HEK293 (cell line): Measurements from ENCODE around the gene TGIF1.
A peak's percentile ranks its signal among the peaks of the same experiment; 100 is the strongest.

ENCODE experiments used
- BCL11A ChIP-seq: fragments of 450-650 bp; formaldehyde crosslinking; IDR thresholded peaks from 2 replicates; pipeline ENCODE4 v1.5.1; 2016; ENCODE audit warnings: low read depth, missing biosample characterization, missing genetic modification characterization
- EGR2 ChIP-seq: fragments of 450-650 bp; formaldehyde crosslinking; IDR thresholded peaks from 2 replicates; pipeline ENCODE4 v1.5.1; 2016; ENCODE audit warnings: low read depth, missing biosample characterization, missing genetic modification characterization
- KLF1 ChIP-seq: fragments of 450-650 bp; formaldehyde crosslinking; IDR thresholded peaks from 2 replicates; pipeline ENCODE4 v1.5.1; 2016; ENCODE audit warnings: missing biosample characterization, missing genetic modification characterization
- PRDM1 ChIP-seq: fragments of 450-650 bp; formaldehyde crosslinking; IDR thresholded peaks from 2 replicates; pipeline ENCODE4; 2016; ENCODE audit warnings: missing biosample characterization, missing genetic modification characterization
- SETDB1 ChIP-seq: IDR thresholded peaks from one replicate; pipeline ENCODE4 v1.6.1; 2017; ENCODE audit warnings: mild to moderate bottlenecking, low read length, moderate library complexity, mixed read lengths; ENCODE audit not compliant: insufficient read length
- ZNF138 ChIP-seq: fragments of 450-650 bp; formaldehyde crosslinking; IDR thresholded peaks from 2 replicates; pipeline ENCODE4 v1.5.1; 2016; ENCODE audit warnings: missing biosample characterization, missing genetic modification characterization, borderline replicate concordance
- ZNF169 ChIP-seq: fragments of 450-650 bp; formaldehyde crosslinking; IDR thresholded peaks from 2 replicates; pipeline ENCODE4 v1.5.1; 2016; ENCODE audit warnings: missing biosample characterization, missing genetic modification characterization
- ZNF292 ChIP-seq: fragments of 450-650 bp; formaldehyde crosslinking; IDR thresholded peaks from 2 replicates; pipeline ENCODE4 v1.5.1; 2016; ENCODE audit warnings: low read depth, missing biosample characterization, missing genetic modification characterization, borderline replicate concordance
- ZNF311 ChIP-seq: fragments of 450-650 bp; formaldehyde crosslinking; IDR thresholded peaks from 2 replicates; pipeline ENCODE4 v1.5.1; 2017; ENCODE audit warnings: missing biosample characterization, missing genetic modification characterization, borderline replicate concordance
- ZNF394 ChIP-seq: fragments of 450-650 bp; formaldehyde crosslinking; IDR thresholded peaks from 2 replicates; pipeline ENCODE4 v1.5.1; 2016; ENCODE audit warnings: missing biosample characterization, missing genetic modification characterization, mild to moderate bottlenecking, moderate library complexity, borderline replicate concordance
- ZNF501 ChIP-seq: fragments of 450-650 bp; formaldehyde crosslinking; IDR thresholded peaks from 2 replicates; pipeline ENCODE4 v1.5.1; 2016; ENCODE audit warnings: missing biosample characterization, missing genetic modification characterization
- ZNF548 ChIP-seq: fragments of 450-650 bp; formaldehyde crosslinking; IDR thresholded peaks from 2 replicates; pipeline ENCODE4 v1.5.1; 2016; ENCODE audit warnings: missing biosample characterization, missing genetic modification characterization
- ZNF561 ChIP-seq: fragments of 450-650 bp; IDR thresholded peaks from 2 replicates; pipeline ENCODE4 v1.5.1; 2018; ENCODE audit warnings: missing biosample characterization, missing genetic modification characterization, borderline replicate concordance
- ZNF654 ChIP-seq: fragments of 450-650 bp; formaldehyde crosslinking; IDR thresholded peaks from 2 replicates; pipeline ENCODE4 v1.5.1; 2016; ENCODE audit warnings: low read depth, missing biosample characterization, missing genetic modification characterization
- ZNF704 ChIP-seq: fragments of 450-650 bp; formaldehyde crosslinking; IDR thresholded peaks from 2 replicates; pipeline ENCODE4 v1.5.1; 2016; ENCODE audit warnings: missing biosample characterization, missing genetic modification characterization
- ZNF707 ChIP-seq: fragments of 450-650 bp; formaldehyde crosslinking; IDR thresholded peaks from 2 replicates; pipeline ENCODE4 v1.5.1; 2016; ENCODE audit warnings: missing biosample characterization, missing genetic modification characterization
- ZNF76 ChIP-seq: fragments of 450-650 bp; formaldehyde crosslinking; IDR thresholded peaks from 2 replicates; pipeline ENCODE4; 2016; ENCODE audit warnings: low read depth, missing biosample characterization, missing genetic modification characterization, borderline replicate concordance
- TF ChIP-seq, protein P1 (sequence below): fragments of 450-650 bp; formaldehyde crosslinking; IDR thresholded peaks from 2 replicates; pipeline ENCODE4 v1.5.1; 2016; ENCODE audit warnings: missing biosample characterization, missing genetic modification characterization
- TF ChIP-seq, protein P2 (sequence below): IDR thresholded peaks from 2 replicates; pipeline ENCODE4 v1.6.1; 2011; ENCODE audit warnings: mild to moderate bottlenecking, low read depth, low read length, borderline replicate concordance
- TF ChIP-seq, protein P3 (sequence below): fragments of 450-650 bp; formaldehyde crosslinking; IDR thresholded peaks from 2 replicates; pipeline ENCODE4 v1.5.1; 2016; ENCODE audit warnings: missing biosample characterization, missing genetic modification characterization
- TF ChIP-seq, protein P4 (sequence below): fragments of 450-650 bp; formaldehyde crosslinking; IDR thresholded peaks from 2 replicates; pipeline ENCODE4 v1.5.1; 2016; ENCODE audit warnings: missing biosample characterization, missing genetic modification characterization

The TGIF1 gene

GRCh38 chr18:3454365-3455089 is 4.6 kb downstream of the TGIF1 start (continued):
- no peak for TF ChIP-seq ZNF548 (tag by site-specific recombination)
- TF ChIP-seq ZNF169: no peak
- TF ChIP-seq ZNF654: peak; percentile 32; the same call in 1 of the 2 replicates
- TF ChIP-seq, protein P1, sequence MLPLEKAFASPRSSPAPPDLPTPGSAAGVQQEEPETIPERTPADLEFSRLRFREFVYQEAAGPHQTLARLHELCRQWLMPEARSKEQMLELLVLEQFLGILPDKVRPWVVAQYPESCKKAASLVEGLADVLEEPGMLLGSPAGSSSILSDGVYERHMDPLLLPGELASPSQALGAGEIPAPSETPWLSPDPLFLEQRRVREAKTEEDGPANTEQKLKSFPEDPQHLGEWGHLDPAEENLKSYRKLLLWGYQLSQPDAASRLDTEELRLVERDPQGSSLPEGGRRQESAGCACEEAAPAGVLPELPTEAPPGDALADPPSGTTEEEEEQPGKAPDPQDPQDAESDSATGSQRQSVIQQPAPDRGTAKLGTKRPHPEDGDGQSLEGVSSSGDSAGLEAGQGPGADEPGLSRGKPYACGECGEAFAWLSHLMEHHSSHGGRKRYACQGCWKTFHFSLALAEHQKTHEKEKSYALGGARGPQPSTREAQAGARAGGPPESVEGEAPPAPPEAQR: no peak
- no peak for TF ChIP-seq KLF1
- TF ChIP-seq ZNF138 (tag by site-specific recombination): no peak
- TF ChIP-seq EGR2 (tag by site-specific recombination): no peak
- no peak for TF ChIP-seq SETDB1
- TF ChIP-seq, protein P2, sequence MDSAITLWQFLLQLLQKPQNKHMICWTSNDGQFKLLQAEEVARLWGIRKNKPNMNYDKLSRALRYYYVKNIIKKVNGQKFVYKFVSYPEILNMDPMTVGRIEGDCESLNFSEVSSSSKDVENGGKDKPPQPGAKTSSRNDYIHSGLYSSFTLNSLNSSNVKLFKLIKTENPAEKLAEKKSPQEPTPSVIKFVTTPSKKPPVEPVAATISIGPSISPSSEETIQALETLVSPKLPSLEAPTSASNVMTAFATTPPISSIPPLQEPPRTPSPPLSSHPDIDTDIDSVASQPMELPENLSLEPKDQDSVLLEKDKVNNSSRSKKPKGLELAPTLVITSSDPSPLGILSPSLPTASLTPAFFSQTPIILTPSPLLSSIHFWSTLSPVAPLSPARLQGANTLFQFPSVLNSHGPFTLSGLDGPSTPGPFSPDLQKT: no peak
- TF ChIP-seq ZNF501: no peak
- TF ChIP-seq, protein P3, sequence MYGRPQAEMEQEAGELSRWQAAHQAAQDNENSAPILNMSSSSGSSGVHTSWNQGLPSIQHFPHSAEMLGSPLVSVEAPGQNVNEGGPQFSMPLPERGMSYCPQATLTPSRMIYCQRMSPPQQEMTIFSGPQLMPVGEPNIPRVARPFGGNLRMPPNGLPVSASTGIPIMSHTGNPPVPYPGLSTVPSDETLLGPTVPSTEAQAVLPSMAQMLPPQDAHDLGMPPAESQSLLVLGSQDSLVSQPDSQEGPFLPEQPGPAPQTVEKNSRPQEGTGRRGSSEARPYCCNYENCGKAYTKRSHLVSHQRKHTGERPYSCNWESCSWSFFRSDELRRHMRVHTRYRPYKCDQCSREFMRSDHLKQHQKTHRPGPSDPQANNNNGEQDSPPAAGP (tag by site-specific recombination): no peak
- TF ChIP-seq ZNF704: no peak
- TF ChIP-seq BCL11A (tag by site-specific recombination): no peak
- no peak for TF ChIP-seq ZNF292 (tag by site-specific recombination)
- TF ChIP-seq ZNF561 (tag by site-specific recombination): no peak
- TF ChIP-seq ZNF394: no peak
- TF ChIP-seq, protein P4, sequence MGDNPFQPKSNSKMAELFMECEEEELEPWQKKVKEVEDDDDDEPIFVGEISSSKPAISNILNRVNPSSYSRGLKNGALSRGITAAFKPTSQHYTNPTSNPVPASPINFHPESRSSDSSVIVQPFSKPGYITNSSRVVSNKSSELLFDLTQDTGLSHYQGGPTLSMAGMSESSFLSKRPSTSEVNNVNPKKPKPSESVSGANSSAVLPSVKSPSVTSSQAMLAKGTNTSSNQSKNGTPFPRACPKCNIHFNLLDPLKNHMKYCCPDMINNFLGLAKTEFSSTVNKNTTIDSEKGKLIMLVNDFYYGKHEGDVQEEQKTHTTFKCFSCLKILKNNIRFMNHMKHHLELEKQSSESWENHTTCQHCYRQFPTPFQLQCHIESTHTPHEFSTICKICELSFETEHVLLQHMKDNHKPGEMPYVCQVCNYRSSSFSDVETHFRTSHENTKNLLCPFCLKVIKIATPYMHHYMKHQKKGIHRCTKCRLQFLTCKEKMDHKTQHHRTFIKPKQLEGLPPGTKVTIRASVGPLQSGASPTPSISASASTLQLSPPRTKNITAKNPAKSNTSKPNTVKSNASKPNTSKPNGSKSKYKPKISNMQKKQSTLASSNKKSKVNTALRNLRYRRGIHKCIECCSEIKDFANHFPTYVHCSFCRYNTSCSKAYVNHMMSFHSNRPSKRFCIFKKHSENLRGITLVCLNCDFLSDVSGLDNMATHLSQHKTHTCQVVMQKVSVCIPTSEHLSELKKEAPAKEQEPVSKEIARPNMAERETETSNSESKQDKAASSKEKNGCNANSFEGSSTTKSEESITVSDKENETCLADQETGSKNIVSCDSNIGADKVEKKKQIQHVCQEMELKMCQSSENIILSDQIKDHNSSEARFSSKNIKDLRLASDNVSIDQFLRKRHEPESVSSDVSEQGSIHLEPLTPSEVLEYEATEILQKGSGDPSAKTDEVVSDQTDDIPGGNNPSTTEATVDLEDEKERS (tag by site-specific recombination): no peak
- peak; percentile 69; the same call in 1 of the 2 replicates for TF ChIP-seq PRDM1 (tag by site-specific recombination)
- TF ChIP-seq ZNF311 (tag by site-specific recombination): no peak
- TF ChIP-seq ZNF707 (tag by site-specific recombination): no peak
- TF ChIP-seq ZNF76: no peak
